ENCODE data around the gene PCAT7. TPM values are rescaled to one million over a fixed set of nuclear protein-coding genes. Genes with fewer than 3 reads are reported as not detected.

Gene PCAT7
- total and polyA plus RNA-seq, 2 experiments from 2014 or later: 4.0 to 5.5 TPM

- no peaks in the 10 kb centered on the region for H3K27me3 ChIP-seq (ENCODE audit: insufficient read depth)
- H3K4me1 ChIP-seq (ENCODE audit: insufficient read depth): no peaks in the 10 kb centered on the region
- H3K36me3 ChIP-seq (ENCODE audit: insufficient read depth): no peaks in the 10 kb centered on the region
- no peaks in the 10 kb centered on the region for H3K9me2 ChIP-seq (ENCODE audit: insufficient read depth)
- H3F3A ChIP-seq (replicated peaks; ENCODE audit: low read depth): no peaks in the 10 kb centered on the region
- no peak for DNase-seq (ENCODE audit: low spot score)
- no peak overlapping the region for H3K27ac ChIP-seq (ENCODE audit: low read depth)
- H3K27ac Mint-ChIP-seq: no peak overlapping the region
- TF ChIP-seq ZNF462 (CRISPR knock-in tag; IDR thresholded peaks at IDR 0.05) (no peak), ZNF331 (CRISPR knock-in tag; IDR thresholded peaks at IDR 0.05; ENCODE audit: low read depth) (no peak), ETS1 (IDR thresholded peaks at IDR 0.05) (no peak), NANOG (IDR thresholded peaks at IDR 0.05; ENCODE audit: borderline replicate concordance) (no peak), POLR2AphosphoS5 (IDR thresholded peaks at IDR 0.05; ENCODE audit: low read depth) (no peak), CREB1 (CRISPR knock-in tag; IDR thresholded peaks at IDR 0.05; ENCODE audit: low read depth) (no peak), JUNB (IDR thresholded peaks at IDR 0.05; ENCODE audit: unreplicated experiment) (no peak), ZNF114 (CRISPR knock-in tag; IDR thresholded peaks at IDR 0.05) (no peak), REST (IDR thresholded peaks at IDR 0.05; ENCODE audit: unreplicated experiment) (no peak), STAT1 (IDR thresholded peaks at IDR 0.05; ENCODE audit: unreplicated experiment) (no peak), CTCF (conservative IDR thresholded peaks at IDR 0.05; ENCODE audit: low read depth in 2 of 2) (no peak), EZH2 (IDR thresholded peaks at IDR 0.05; ENCODE audit: low read depth, unreplicated experiment) (no peak), EZH2phosphoT487 (IDR thresholded peaks at IDR 0.05; ENCODE audit: unreplicated experiment) (no peak)
- H3K4me3 ChIP-seq: no peak overlapping the region
- H3K4me1 Mint-ChIP-seq: peaks cover 3% of the 10 kb centered on the region; the same call in 1 of the 3 replicates
- H3K9me3 Mint-ChIP-seq: no peaks in the 10 kb centered on the region
- H4K20me1 ChIP-seq (replicated peaks; ENCODE audit: insufficient read depth): no peaks in the 10 kb centered on the region
- no peak overlapping the region for H3K4me3 Mint-ChIP-seq
- no peak overlapping the region for H2AFZ ChIP-seq
- no peaks in the 10 kb centered on the region; the same call in 2 of the 3 replicates for H3K36me3 Mint-ChIP-seq (ENCODE audit: low read depth)
- ATAC-seq: no peak
- H3K79me2 ChIP-seq (replicated peaks; ENCODE audit: insufficient read depth): no peaks in the 10 kb centered on the region
- H3K27me3 Mint-ChIP-seq (ENCODE audit: insufficient read depth, low read depth, poor library complexity): peaks cover 4% of the 10 kb centered on the region
- H3K4me2 ChIP-seq: no peak overlapping the region
Observed at GRCh38 chr9:94619026-94619425, 64.1 kb downstream of the PCAT7 start.

Measured in GM23338 (cell line).